ENCODE measurements around the gene CDC34. TPM values are rescaled to one million over a fixed set of nuclear protein-coding genes. Genes with fewer than 3 reads are reported as not detected.

The CDC34 gene
- total RNA-seq, 1 experiment from 2014 or later: 87.4 TPM

- H3K27ac ChIP-seq (ENCODE audit: low read depth, low read length): no peak overlapping the region
- no peaks in the 10 kb centered on the region for H3K79me2 ChIP-seq (ENCODE audit: insufficient read depth, low read length)
- no TSS peak for BruUV-seq (replicated peaks)
- no peak overlapping the region for H2AFZ ChIP-seq (ENCODE audit: low read depth, low read length, poor library complexity, severe bottlenecking)
- ATAC-seq (no peak), DNase-seq (ENCODE audit: low read depth, low spot score) (no peak)
- intact Hi-C loops (cut with micrococcal nuclease): no loop called here
- ChIA-PET CTCF (no interaction called here), POLR2A (no interaction called here), RAD21 (ENCODE audit: low non-redundant PET in 1 of 2, low total read pairs in 2 of 2, uncharacterized antibody in 2 of 2, unreplicated experiment in 2 of 2) (no interaction called here)
- TF ChIP-seq EGR1 (IDR thresholded peaks at IDR 0.05; ENCODE audit: low read depth) (no peak), YY1 (IDR thresholded peaks at IDR 0.05; ENCODE audit: extremely low read depth, insufficient replicate concordance, low read depth, low read length) (no peak), TCF7L2 (IDR thresholded peaks at IDR 0.05; ENCODE audit: borderline replicate concordance, extremely low read depth, insufficient read depth, insufficient read length) (no peak), EZH2phosphoT487 (IDR thresholded peaks at IDR 0.05; ENCODE audit: borderline replicate concordance) (no peak), POLR2AphosphoS5 (IDR thresholded peaks at IDR 0.05; ENCODE audit: low read depth, low read length) (no peak), POLR2A (IDR thresholded peaks at IDR 0.05; ENCODE audit: borderline replicate concordance, extremely low read depth, insufficient read depth, insufficient read length) (no peak), JUND (IDR thresholded peaks at IDR 0.05) (no peak), ZFX (IDR thresholded peaks at IDR 0.05) (no peak), EZH2 (IDR thresholded peaks at IDR 0.05) (no peak), CBX3 (IDR thresholded peaks at IDR 0.05; ENCODE audit: low read depth) (no peak), RAD21 (IDR thresholded peaks at IDR 0.05; ENCODE audit: low read depth) (no peak), CTCF (IDR thresholded peaks at IDR 0.05 in 2 of 3, conservative IDR thresholded peaks at IDR 0.05 in 1 of 3; ENCODE audit: borderline replicate concordance in 1 of 3, insufficient read depth in 1 of 3, low read depth in 2 of 3, low read length in 2 of 3) (no peak)
- H3K9ac ChIP-seq (ENCODE audit: low read length): no peak overlapping the region
- H3K27me3 ChIP-seq (ENCODE audit: insufficient read depth, low read length): no peaks in the 10 kb centered on the region
- no peaks in the 10 kb centered on the region for H4K20me1 ChIP-seq (ENCODE audit: insufficient read depth)
- peaks cover 6 to 11% of the 10 kb centered on the region in 2 experiments for H3K4me1 ChIP-seq (ENCODE audit: control insufficient read depth in 1 of 2, insufficient read depth in 2 of 2, low read length in 2 of 2)
- no peaks in the 10 kb centered on the region for H3K36me3 ChIP-seq (ENCODE audit: control insufficient read depth in 1 of 2, insufficient read depth in 2 of 2, low read length in 2 of 2)
- no peak overlapping the region for H3K4me3 ChIP-seq (replicated peaks in 1 of 2; ENCODE audit: low read depth in 1 of 2, low read length in 2 of 2)
- peaks cover 0 to 11% of the 10 kb centered on the region in 2 experiments; a peak in 1 of 4 replicates for H3K9me3 ChIP-seq (ENCODE audit: control insufficient read depth in 1 of 2, insufficient read depth in 1 of 2, low read depth in 1 of 2, low read length in 2 of 2)
- H3K9me2 ChIP-seq (ENCODE audit: insufficient read depth): no peaks in the 10 kb centered on the region
- H3K4me2 ChIP-seq (ENCODE audit: low read length): no peak overlapping the region
Measured at GRCh38 chr19:485583-486236, 45.9 kb upstream of the CDC34 start.
